AG04450 (cell line): ENCODE results near the gene TNFRSF13B. TPM values are rescaled to one million over a fixed set of nuclear protein-coding genes. Genes with fewer than 3 reads are reported as not detected.
"Not testable (repeated sequence)": the region's sequence is repeated elsewhere in the genome, so short reads cannot be mapped to it uniquely, and the experiment has no call there.

Source experiments
- CTCF ChIA-PET: fragments of 300-600, 350-600 bp; formaldehyde crosslinking; extraction: SDS; loops from one replicate; lab custom pipeline; 2022; ENCODE audit warnings: antibody characterized with exemption, inconsistent platforms; lab: Charles Lee
- POLR2A ChIA-PET: fragments of 350-600 bp; formaldehyde crosslinking; extraction: SDS; loops from one replicate; lab custom pipeline; 2021; ENCODE audit warnings: antibody characterized with exemption, inconsistent platforms; lab: Yijun Ruan, JAX
- DNase-seq: peaks from one replicate; pipeline ENCODE4 v3.0.0-alpha.2; 2011; ENCODE audit warnings: low read depth, low spot score
- H3K27ac ChIP-seq: one replicate; pipeline ENCODE4 v1.5.1; 2012; ENCODE audit warnings: low read depth, low read length, control low read depth
- H3K27me3 ChIP-seq: one replicate; pipeline ENCODE4 v1.6.0; 2012; ENCODE audit warnings: low read length; ENCODE audit not compliant: control insufficient read depth, insufficient read depth
- H3K4me3 ChIP-seq: 2 replicates; pipeline ENCODE4 v1.5.1; 2011; ENCODE audit warnings: mild to moderate bottlenecking, low read depth, low read length, control low read depth
- H3K9me3 ChIP-seq: 2 replicates; pipeline ENCODE4 v1.5.1; 2012; ENCODE audit warnings: low read length; ENCODE audit not compliant: control insufficient read depth, insufficient read depth
- polyA plus RNA-seq: library from polyadenylated mRNA; depleted of rRNA; stranded (reverse); fragments of >200 nt; gene quantifications from 2 replicates; pipeline ENCODE4 v1.2.3, GENCODE V29; 2011
- TF ChIP-seq, protein P1 (sequence below): IDR thresholded peaks from 2 replicates; pipeline ENCODE4 v1.5.1; 2011; ENCODE audit warnings: low read depth, low read length, control low read depth, inconsistent platforms

TNFRSF13B gene
- polyA plus RNA-seq, 1 experiment, result not detected

- TF ChIP-seq, protein P1, sequence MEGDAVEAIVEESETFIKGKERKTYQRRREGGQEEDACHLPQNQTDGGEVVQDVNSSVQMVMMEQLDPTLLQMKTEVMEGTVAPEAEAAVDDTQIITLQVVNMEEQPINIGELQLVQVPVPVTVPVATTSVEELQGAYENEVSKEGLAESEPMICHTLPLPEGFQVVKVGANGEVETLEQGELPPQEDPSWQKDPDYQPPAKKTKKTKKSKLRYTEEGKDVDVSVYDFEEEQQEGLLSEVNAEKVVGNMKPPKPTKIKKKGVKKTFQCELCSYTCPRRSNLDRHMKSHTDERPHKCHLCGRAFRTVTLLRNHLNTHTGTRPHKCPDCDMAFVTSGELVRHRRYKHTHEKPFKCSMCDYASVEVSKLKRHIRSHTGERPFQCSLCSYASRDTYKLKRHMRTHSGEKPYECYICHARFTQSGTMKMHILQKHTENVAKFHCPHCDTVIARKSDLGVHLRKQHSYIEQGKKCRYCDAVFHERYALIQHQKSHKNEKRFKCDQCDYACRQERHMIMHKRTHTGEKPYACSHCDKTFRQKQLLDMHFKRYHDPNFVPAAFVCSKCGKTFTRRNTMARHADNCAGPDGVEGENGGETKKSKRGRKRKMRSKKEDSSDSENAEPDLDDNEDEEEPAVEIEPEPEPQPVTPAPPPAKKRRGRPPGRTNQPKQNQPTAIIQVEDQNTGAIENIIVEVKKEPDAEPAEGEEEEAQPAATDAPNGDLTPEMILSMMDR, result no peak
- H3K4me3 ChIP-seq, result no peak overlapping the region
- DNase-seq, result no peak
- H3K27ac ChIP-seq, result no peak overlapping the region
- ChIA-PET CTCF (interaction anchor here (0.6 to 1.6 kb wide), 5 partner anchors 142 to 247 kb away, joined by 3 to 9 read pairs (median 4); no protein-coding TSS in a partner anchor), POLR2A (no interaction called here)
- peaks cover 18% of the 10 kb centered on the region for H3K27me3 ChIP-seq
- no peaks in the 10 kb centered on the region; the same call in 1 of the 2 replicates for H3K9me3 ChIP-seq
These were observed 28.2 kb upstream of the TNFRSF13B start for GRCh38 chr17:16999931-17000625.

DNA sequence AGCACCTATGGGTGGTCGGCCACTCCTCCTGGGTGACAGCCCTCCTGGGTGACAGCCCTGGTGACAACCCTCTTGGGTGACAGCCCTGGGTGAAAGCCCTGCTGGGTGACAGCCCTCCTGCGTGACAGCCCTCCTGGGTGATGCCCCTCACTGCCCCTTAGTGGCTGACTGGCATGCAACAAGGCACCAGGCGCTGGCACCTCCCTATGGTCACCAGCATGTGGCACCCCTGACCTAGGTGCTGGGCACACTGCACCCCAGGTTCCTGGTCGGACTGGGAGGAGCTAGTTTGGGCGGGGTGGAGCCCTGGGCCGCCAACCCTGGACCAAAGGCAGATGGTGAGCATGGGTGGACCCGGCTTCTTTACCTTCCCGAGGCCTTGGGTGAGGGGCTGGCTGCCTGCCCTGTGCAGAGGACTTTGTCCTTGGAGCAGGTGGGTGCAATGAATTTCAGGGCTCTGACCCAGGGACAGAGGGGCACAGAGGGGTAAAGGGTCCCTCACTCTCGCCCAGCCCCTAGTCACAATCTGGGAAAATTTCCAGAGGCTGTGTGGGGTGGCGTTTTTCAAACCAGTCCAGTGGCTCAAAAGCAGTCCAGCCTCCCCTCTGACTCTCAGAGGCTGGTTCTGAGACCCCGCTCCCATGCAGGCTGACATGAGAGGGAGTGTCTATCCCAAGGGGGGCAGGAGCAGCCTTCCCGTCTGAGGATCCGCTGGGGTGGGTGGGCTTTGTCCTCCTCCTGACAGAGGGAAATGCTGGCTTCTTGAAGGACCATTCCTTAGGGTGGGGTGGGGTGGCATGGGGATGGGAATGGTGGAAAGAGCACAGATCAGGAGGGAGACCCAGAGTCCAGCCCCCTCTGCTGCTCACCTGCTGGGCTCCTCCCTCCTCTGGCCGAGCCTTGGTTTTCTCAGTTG, 25.9 kb upstream of the TNFRSF13B start:
- no peak overlapping the region for H3K27ac ChIP-seq
- POLR2A ChIA-PET, result no interaction called here
- H3K4me3 ChIP-seq, result no peak overlapping the region
- H3K9me3 ChIP-seq, result no peaks in the 10 kb centered on the region; the same call in 1 of the 2 replicates
- TF ChIP-seq, protein P1, result peak; percentile 81
- no peak for DNase-seq
- peaks cover 13% of the 10 kb centered on the region for H3K27me3 ChIP-seq
- CTCF ChIA-PET, result interaction anchor here (0.5 to 1.0 kb wide), 17 partner anchors 8 to 649 kb away, joined by 3 to 5 read pairs (median 4); no protein-coding TSS in a partner anchor

DNA sequence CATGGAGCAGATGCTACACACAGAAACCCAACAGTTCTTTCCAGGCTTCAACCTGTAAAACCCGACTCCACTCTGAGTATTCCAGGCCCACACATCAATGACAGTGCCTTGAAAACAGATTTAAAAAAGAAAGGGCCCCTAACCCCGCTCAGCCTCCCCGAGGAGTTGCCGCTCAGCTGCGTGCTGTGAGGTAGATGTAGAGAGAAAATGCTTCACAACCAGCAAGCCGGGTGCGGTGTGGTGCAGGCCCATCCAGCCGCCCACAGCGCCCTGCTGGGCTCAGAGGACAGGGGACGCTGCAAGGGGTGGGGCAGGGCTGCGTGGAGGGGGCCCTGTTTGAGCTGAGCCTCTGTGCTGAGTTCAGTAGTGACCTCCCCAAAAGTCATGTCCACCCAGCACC, 24.8 kb upstream of the TNFRSF13B start:
- POLR2A ChIA-PET, H3K9me3 ChIP-seq, DNase-seq, H3K27ac ChIP-seq, H3K4me3 ChIP-seq, CTCF ChIA-PET: not testable (repeated sequence)
- peaks cover 13% of the 10 kb centered on the region for H3K27me3 ChIP-seq

- no peaks in the 10 kb centered on the region; the same call in 1 of the 2 replicates for H3K9me3 ChIP-seq
- peaks cover 10% of the 10 kb centered on the region for H3K27me3 ChIP-seq
- TF ChIP-seq, protein P1, result no peak
- H3K4me3 ChIP-seq, result no peak overlapping the region
- DNase-seq, result no peak
- CTCF ChIA-PET, result no interaction called here
- H3K27ac ChIP-seq, result no peak overlapping the region
- POLR2A ChIA-PET, result no interaction called here
These were observed 24.0 kb upstream of the TNFRSF13B start for GRCh38 chr17:16995930-16996329.

DNA sequence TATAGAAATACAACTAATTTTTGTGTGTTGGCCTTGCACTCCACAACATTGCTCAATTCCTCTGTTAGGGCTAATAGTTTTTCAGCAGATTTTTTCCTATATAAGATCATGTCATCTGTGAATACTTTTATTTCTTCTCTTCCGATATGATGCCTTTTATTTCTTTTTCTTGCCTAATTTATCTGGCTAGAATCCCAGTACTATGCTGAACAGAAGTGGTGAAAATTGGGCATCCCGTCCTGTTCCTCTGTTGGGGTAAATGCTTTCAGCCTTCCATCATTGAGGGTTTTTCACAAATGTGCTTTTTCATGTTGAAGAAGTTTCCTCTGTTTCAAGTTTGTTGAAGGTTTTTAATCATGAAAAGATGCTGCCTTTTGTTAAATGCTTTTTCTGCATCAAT, 22.7 kb upstream of the TNFRSF13B start:
- TF ChIP-seq, protein P1, result no peak
- Histone ChIP-seq H3K27ac (no peak overlapping the region), H3K27me3 (peaks cover 5% of the 10 kb centered on the region), H3K9me3 (no peaks in the 10 kb centered on the region; the same call in 1 of the 2 replicates), H3K4me3 (no peak overlapping the region)
- CTCF ChIA-PET, result no interaction called here
- POLR2A ChIA-PET, result no interaction called here
- no peak for DNase-seq
